Right atrium auricular region (tissue), 2 donors: ENCODE measurements around the gene BIRC6. TPM values are rescaled to one million over a fixed set of nuclear protein-coding genes. Genes with fewer than 3 reads are reported as not detected.
"Not testable (repeated sequence)": the region's sequence is repeated elsewhere in the genome, so short reads cannot be mapped to it uniquely, and the experiment has no call there.

Experiments
- DNase-seq: peaks from one replicate; pipeline ENCODE4 v3.0.0-alpha.2; 2019; ENCODE audit warnings: low spot score
- H3K27ac ChIP-seq, 2 donors: fragments of 200-600 bp; sonication (generic); 1 replicate in 1 of 2; 2 replicates in 1 of 2; pipeline ENCODE4 v1.5.1; 2016 to 2019
- H3K27me3 ChIP-seq, 2 donors: fragments of 200-600 bp; sonication (generic); one replicate each; pipeline versions ENCODE4 v1.5.1 to v1.6.0; 2017 to 2019
- H3K36me3 ChIP-seq: fragments of 200-600 bp; sonication (generic); one replicate; pipeline ENCODE4 v1.5.1; 2016
- H3K4me1 ChIP-seq, 2 donors: fragments of 200-600 bp; sonication (generic); one replicate each; pipeline versions ENCODE4 v1.5.1 to v1.6.0; 2017 to 2019
- H3K4me3 ChIP-seq, 2 donors: fragments of 200-600 bp; sonication (generic); 1 replicate in 1 of 2; 2 replicates in 1 of 2; pipeline ENCODE4 v1.5.1; 2017 to 2019; ENCODE audit warnings: mild to moderate bottlenecking in 1 of 2, moderate library complexity in 1 of 2
- H3K9me3 ChIP-seq, 2 donors: fragments of 200-600 bp; sonication (generic); one replicate each; pipeline ENCODE4 v1.5.1; 2019
- total RNA-seq, 2 donors: library from RNA; depleted of rRNA; stranded (reverse); fragments of >200 nt; gene quantifications; one replicate each; pipeline ENCODE4 v1.1.0, GENCODE V29; 2016
- TF ChIP-seq, protein P1 (sequence below), 2 donors: fragments of 200-600 bp; sonication (generic); IDR thresholded peaks; one replicate each; pipeline ENCODE4 v1.5.1; 2019; ENCODE audit warnings: antibody characterized with exemption in 2 of 2

Gene BIRC6
- total RNA-seq, 2 donors from 2014 or later, result 50.4 to 50.6 TPM

DNA sequence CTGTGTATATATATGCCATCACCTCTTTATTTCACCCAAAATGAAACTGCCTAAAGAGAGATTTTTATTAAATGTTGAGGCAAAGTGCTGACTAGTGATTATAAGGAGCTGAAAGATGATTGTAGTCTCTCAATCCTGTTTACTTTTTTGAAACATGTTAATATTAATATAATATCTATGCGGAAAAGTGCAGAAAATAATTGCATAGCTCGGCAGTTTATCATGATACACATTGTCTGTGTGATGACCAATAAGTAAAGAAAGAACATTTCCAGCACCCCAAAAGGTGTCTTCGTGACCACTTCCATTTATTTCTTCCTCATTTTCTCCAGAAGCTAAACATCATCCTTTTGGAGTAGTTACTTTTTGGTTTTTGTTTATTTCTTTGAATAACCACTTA is 99.0 kb downstream of the BIRC6 start:
- H3K36me3 ChIP-seq, result no peaks in the 10 kb centered on the region
- no peak for DNase-seq
- H3K27ac ChIP-seq, result no peak overlapping the region
- no peaks in the 10 kb centered on the region for H3K27me3 ChIP-seq
- TF ChIP-seq, protein P1, sequence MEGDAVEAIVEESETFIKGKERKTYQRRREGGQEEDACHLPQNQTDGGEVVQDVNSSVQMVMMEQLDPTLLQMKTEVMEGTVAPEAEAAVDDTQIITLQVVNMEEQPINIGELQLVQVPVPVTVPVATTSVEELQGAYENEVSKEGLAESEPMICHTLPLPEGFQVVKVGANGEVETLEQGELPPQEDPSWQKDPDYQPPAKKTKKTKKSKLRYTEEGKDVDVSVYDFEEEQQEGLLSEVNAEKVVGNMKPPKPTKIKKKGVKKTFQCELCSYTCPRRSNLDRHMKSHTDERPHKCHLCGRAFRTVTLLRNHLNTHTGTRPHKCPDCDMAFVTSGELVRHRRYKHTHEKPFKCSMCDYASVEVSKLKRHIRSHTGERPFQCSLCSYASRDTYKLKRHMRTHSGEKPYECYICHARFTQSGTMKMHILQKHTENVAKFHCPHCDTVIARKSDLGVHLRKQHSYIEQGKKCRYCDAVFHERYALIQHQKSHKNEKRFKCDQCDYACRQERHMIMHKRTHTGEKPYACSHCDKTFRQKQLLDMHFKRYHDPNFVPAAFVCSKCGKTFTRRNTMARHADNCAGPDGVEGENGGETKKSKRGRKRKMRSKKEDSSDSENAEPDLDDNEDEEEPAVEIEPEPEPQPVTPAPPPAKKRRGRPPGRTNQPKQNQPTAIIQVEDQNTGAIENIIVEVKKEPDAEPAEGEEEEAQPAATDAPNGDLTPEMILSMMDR (IDR thresholded peaks at IDR 0.05), result no peak
- no peaks in the 10 kb centered on the region for H3K4me1 ChIP-seq
- H3K9me3 ChIP-seq, result no peaks in the 10 kb centered on the region
- H3K4me3 ChIP-seq, result no peak overlapping the region

DNA sequence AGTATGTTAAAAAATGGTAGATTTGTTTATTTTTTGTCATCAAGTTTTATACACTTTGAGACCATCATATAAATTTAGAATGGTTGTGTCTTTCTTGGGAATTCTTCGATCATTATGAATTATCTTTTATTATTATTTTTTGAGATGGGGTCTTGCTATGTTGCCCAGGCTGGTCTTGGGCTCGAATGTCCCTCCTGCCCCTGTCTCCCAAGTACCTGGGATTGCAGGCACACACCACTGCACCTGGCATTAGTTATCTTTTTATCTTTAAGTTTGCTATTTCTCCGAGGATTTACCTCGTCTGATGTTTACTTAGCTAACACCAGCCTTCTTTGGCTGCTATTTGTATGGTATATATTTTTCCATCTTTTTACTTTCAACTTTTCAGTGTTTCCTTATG is 100.0 kb downstream of the BIRC6 start:
- no peak for DNase-seq
- no peak overlapping the region for H3K4me3 ChIP-seq
- TF ChIP-seq, protein P1 (IDR thresholded peaks at IDR 0.05), result no peak
- H3K27ac ChIP-seq, result no peak overlapping the region
- H3K27me3 ChIP-seq, result no peaks in the 10 kb centered on the region
- no peaks in the 10 kb centered on the region for H3K4me1 ChIP-seq
- H3K9me3 ChIP-seq, result no peaks in the 10 kb centered on the region
- no peaks in the 10 kb centered on the region for H3K36me3 ChIP-seq

DNA sequence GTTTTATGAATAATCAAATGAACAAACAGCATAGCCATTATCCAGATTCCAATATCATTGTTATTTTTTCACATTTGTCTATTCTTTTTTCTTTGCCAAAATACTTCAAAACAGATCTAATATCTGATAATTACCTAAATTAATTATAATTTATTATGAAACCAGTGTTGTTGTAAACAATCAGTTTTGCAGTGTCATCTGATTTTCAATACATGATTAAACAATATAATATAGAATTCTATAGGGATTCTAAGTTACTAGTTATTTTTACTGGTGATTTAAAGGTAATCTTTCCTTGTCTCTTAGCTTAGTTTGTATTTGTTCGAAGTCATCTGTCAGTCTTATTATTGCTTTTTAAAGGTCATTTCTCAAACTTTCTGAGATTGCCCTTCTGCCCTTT is 101.0 kb downstream of the BIRC6 start:
- Histone ChIP-seq H3K27me3 (no peaks in the 10 kb centered on the region), H3K9me3 (no peaks in the 10 kb centered on the region), H3K27ac (no peak overlapping the region), H3K4me1 (no peaks in the 10 kb centered on the region), H3K4me3 (no peak overlapping the region), H3K36me3 (no peaks in the 10 kb centered on the region)
- no peak for DNase-seq
- TF ChIP-seq, protein P1 (IDR thresholded peaks at IDR 0.05), result no peak

DNA sequence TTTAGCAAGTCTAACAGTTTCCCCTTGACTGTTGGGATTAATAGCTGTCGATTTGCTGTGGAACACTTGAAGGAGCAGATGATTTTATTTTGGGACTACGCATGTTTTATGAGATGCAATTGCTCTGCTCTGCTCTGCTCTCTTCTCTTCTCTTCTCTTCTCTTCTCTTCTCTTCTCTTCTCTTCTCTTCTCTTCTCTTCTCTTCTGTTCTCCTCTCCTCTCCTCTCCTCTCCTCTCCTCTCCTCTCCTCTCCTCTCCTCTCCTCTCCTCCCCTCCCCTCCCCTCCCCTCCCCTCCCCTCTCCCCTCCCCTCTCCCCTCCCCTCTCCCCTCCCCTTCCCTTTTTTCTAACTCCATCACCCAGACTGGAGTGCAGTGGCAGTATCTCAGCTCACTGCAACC is 104.0 kb downstream of the BIRC6 start:
- H3K27me3 ChIP-seq, DNase-seq, H3K9me3 ChIP-seq, H3K4me1 ChIP-seq, H3K27ac ChIP-seq, H3K4me3 ChIP-seq: not testable (repeated sequence)
- peaks cover 19% of the 10 kb centered on the region for H3K36me3 ChIP-seq

DNA sequence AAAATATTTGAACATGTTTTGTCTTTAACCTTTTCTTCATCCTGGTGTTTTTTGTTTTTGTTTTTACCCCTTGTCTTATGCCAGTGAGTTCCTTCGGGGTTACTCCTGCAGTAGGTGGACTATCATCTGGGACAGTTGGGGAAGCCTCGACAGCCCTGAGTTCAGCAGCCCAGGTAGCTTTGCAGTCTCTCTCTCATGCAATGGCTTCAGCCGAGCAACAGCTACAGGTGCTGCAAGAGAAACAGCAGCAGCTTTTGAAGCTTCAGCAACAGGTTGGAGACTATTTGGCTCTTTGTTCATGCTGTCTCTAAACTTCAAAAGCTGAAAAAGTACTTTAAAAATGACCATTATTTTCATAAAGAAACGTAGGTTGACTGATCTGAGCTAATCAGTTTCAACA is 106.3 kb downstream of the BIRC6 start:
- Histone ChIP-seq H3K27me3 (no peaks in the 10 kb centered on the region), H3K4me1 (no peaks in the 10 kb centered on the region), H3K9me3 (no peaks in the 10 kb centered on the region), H3K4me3 (no peak overlapping the region), H3K27ac (no peak overlapping the region), H3K36me3 (peaks cover 30% of the 10 kb centered on the region)
- TF ChIP-seq, protein P1 (IDR thresholded peaks at IDR 0.05), result no peak
- no peak for DNase-seq

DNA sequence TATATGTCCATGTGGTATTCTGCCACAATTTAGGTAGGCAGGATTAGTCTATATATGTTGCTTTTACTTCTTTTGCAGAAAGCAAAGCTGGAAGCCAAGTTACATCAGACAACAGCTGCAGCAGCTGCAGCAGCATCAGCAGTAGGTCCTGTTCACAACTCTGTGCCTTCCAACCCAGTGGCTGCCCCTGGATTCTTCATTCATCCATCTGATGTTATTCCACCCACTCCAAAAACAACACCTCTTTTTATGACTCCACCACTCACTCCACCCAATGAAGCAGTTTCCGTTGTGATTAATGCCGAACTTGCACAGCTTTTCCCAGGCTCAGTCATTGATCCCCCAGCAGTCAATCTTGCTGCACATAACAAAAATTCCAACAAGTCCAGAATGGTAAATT is 107.6 kb downstream of the BIRC6 start:
- Histone ChIP-seq H3K27me3 (no peaks in the 10 kb centered on the region), H3K4me3 (no peak overlapping the region), H3K27ac (no peak overlapping the region), H3K36me3 (peaks cover 44% of the 10 kb centered on the region), H3K4me1 (no peaks in the 10 kb centered on the region), H3K9me3 (no peaks in the 10 kb centered on the region)
- TF ChIP-seq, protein P1 (IDR thresholded peaks at IDR 0.05), result no peak
- DNase-seq, result no peak
